ENCODE results near the gene CEP112.

The CEP112 gene

DNA sequence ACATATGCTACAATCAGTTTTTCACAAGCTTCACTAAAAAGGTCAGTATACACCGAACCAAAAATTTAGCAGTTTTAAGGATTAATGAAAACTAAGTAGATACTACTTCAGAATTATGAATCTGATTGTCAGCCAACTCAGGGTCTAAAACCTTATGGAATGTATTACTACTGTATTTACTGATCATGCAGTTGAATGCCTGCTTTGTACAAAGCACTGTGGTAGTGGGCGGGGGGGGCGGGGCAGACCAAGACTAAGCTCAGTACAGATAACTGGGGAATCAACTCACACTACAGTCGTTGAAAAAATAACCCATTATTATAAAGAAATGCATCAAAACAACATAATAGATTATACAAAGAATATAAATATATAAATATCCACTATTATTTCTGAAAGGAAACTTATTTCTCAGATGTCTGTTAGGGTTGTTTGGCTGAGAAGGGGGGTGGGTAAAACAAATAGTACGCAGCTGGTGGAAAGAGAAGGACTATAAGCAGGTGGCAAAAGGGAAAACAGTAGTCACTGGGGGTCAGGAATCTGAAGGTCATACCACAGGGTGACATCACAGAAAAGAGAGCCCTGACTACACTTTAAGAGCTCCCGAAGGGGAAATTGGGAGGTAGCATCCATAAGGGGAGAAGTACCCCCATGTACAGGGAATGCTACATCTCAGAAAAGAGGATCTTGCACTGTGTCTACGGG is 521.1 kb downstream of the CEP112 start:
- DNase-seq: peak; percentile 73

DNA sequence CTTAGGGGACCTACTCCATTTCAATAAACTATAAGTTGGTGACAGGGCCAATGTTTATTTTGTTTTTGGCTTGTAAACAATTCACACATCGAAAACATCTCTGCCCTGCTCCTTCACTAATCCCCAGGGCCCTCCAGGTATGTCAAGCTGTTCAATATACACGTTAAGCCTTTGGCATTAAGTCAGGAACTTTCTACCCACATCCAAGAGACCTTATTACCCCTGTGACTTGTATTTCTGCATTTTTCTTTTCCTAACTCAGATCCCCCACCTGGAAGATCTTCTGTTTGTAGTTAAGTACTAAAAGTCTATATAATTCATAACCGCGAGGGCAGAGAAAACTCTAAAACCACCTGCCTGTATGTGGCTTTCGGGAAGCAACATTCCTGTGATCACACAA is 523.7 kb downstream of the CEP112 start:
- DNase-seq: no peak

- no peak for DNase-seq
These were observed 524.3 kb downstream of the CEP112 start for GRCh38 chr17:65667656-65668055.

- DNase-seq: no peak
These were observed 525.0 kb downstream of the CEP112 start for GRCh38 chr17:65666876-65667321.

DNA sequence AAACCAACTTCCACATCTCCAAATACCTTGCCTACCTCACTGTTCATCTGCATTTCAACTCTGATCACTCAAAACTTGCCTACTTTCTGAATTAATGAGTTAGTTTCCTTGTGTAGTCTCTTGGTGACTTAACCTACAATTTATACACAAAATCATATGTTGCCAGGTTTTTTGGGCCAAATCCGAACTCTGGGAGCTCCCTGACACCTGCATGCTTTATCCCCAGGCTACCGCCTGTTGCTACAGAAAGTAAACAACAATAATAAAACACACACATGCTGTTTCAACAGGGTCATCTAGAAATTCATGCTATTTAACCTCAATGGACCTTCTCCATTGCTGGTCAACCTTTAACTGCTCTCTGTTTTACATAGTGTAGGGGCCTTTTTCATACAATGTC is 526.0 kb downstream of the CEP112 start:
- no peak for DNase-seq

GRCh38 chr17:65664696-65665095 is 527.2 kb downstream of the CEP112 start:
- DNase-seq: no peak

DNA sequence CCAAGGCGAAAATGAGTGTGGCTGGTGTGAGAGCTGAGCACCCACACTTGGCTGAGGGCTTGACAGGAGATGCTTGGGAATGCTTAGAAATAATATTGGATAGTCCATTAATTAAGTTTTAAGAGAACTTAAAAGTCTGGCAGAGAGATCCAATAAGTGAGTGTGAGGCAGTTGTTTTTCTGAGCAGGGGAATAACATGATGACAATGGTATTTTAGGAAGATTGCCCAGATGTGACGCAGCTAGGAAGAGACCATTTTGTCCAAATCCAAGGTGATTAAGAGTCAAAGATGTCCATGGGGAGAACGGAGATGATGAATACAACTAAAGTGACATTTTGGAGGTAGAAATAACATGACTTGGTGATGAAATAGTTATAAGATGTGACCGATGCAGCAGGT is 527.7 kb downstream of the CEP112 start:
- no peak for DNase-seq

DNA sequence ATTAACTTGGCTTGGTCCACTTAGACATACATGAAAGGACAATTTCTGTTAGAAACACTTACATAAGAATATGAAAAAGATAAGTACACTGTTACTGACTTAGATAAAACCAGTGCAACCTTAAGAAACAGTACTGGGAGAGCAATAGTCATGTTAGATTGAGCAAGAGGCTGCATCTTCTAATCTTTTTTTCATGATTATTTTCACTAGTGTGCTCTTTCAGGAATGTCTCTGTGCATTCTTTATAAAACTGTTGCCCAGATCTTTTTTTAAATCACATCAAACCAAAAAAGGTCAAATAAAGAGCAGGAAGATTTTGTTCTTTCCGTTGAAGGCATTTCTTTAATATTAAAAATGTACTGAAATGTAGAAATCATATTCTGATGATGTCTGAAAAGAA is 529.7 kb downstream of the CEP112 start:
- no peak for DNase-seq

GRCh38 chr17:65660947-65661346 is 531.0 kb downstream of the CEP112 start:
- DNase-seq: no peak

DNA sequence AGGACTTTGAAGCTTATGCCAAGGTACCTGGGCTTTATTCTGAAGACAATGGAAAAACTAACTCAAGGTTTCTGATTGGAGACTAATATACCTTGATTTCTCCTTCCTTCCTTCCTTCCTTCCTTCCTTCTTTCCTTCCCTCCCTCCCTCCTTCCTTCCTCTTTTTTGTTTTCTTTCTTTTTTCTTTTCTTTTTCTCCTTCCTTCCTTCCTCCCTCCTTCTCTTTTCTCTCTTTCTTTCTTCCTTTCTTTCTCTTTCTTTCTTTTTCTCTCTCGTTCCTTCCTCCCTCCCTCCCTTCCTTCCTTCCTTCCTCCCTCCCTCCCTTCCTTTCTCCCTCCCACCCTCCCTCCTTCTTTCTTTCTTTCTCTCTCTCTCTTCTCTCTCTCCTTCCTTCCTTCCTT is 531.9 kb downstream of the CEP112 start:
- DNase-seq: no peak

GRCh38 chr17:65659512-65659911 is 532.4 kb downstream of the CEP112 start:
- no peak for DNase-seq

- DNase-seq: no peak
These were observed 534.6 kb downstream of the CEP112 start for GRCh38 chr17:65657251-65657828.

DNA sequence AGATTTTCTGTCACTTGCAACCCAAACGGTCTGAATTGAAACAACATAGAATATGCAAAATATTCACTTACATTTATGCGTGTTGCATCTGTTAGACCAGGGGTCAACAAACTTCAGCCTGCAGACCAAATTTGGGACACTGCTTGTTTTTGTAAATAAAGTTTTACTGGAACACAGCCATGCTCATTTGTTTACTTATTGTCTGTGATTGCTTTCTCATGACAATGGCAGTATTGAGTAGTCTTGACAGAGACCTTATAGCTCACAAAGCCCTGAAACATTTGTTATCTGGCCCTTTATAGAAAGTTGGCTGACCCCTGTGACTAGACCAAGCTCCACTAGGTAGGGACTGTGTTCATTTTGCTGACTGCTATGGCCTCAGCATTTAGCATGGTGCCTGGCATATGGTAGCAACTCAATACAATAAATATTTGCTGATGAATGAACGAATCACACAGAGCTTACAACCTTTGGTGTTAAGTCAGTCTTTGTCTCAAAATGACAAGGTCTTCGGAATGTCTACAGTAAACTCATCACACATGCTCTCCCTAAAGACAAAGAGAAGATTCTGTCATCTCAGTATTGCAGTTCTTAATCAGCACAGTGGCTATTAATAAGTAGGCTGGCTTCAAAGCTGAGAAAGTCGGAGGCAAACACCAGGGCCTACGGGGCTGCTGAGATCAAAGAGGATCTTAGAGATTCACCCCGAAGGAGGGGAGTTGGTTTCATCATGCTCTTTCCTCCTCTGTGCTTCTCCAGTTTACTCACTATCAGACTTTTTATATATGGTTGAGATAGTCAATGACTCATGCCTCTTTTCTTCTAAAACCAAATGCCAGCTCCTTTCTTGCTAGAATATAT is 535.3 kb downstream of the CEP112 start:
- DNase-seq: no peak

- DNase-seq: no peak
These were observed 536.2 kb downstream of the CEP112 start for GRCh38 chr17:65655706-65656105.

DNA sequence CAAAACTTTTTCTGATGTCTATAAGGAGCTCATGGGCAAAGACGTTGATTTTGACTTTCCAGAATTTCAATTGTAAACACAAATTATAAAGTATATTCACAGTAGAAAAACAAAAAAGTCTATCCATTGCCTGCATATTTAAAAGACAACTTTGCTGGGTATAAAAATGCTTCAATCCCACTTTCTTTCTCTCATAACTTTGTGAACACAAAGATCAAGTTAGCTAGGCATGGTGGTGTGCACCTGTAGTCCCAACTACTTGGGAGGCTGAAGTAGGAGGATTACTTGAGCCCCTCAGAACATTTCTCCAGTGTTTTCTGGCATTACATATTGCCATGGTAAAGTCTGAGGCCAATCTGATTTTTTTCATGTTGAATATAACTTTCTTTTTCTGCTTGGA is 547.4 kb downstream of the CEP112 start:
- no peak for DNase-seq

- DNase-seq: no peak
These were observed 553.5 kb downstream of the CEP112 start for GRCh38 chr17:65638221-65638975.

DNA sequence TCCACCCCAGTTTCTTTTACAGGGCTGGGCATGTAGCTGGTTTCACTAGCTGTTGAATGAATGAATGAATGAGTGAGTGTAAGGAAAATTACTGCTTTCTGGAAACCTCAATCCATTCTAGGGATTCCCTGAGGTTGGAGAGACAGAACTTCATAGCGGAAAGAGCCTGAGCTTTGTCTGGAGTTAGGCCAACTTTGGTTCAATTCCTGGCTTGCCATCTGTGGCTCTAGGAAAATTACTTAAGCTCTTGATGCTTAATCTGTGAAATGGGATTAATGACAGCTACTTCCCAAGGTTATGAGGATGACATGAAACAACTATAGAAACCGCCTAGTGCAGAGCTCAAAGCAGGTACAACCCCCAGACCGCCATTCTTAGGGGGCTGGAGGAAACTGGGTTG is 554.1 kb downstream of the CEP112 start:
- no peak for DNase-seq

DNA sequence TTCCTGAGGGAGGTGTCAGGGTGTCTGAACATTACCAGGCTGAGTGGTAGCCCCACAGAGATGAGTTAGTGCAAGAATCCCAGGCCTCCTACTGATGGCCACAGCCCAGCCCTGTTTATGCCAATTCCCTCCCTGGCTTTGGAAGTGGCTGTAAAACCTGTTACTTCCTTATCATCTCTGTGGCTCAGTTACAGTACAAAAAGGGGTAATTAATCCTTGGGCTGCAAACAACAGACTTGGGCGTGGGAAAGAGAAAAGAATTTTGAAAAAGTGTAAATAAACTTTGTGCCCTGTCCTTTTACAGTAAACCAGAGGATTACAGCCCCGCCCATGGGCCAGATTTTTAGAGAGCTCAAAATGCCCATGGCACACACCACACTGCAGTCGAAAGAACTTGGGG is 557.4 kb downstream of the CEP112 start:
- peak; percentile 77 for DNase-seq

GRCh38 chr17:65633988-65634387 is 557.9 kb downstream of the CEP112 start:
- DNase-seq: peak; percentile 69

DNA sequence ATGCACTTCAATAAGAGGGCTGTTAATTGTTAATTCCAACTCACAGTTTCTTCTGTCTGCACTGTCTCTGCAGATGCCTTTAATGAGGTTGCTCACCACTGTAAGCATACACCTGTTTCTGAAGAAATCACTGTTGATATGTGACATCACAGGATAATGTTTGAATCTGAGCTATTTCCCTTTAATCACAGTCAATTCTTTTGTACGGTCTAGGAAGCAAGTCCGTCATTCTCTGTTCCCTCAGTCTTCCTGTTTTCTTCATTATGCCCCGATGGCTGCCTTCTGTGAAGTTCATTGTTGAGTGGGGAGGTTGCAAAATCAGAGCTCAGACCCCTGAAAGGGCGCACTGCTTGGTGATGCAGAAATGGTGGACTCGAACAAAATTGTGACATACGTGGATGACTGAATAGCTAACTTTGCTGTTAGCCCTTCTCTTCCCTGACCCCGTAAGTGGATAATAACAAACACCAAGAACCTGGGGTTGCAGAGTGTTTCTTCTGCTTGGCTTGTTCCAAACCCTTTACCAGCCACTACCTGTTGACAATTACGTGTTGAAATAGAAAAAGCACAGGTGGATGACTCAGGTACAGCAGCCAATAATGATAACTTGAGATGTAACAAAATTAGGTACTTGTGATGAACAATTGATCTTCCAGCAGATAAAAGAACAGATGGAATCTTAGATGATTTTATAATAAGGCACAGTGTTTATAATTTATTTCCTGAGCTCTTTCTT is 558.6 kb downstream of the CEP112 start:
- no peak for DNase-seq

GRCh38 chr17:65630502-65630901 is 561.4 kb downstream of the CEP112 start:
- peak; percentile 21 for DNase-seq

GRCh38 chr17:65629234-65629690 is 562.7 kb downstream of the CEP112 start:
- DNase-seq: peak; percentile 77

Data from NCI-H69 (cell line).